Esophagus muscularis mucosa (tissue), 4 donors: ENCODE data around the gene FCRL1.

Source experiments
- EP300 ChIP-seq: sonication (generic); formaldehyde crosslinking; IDR thresholded peaks from one replicate; pipeline ENCODE4 v1.6.1; 2017; ENCODE audit warnings: antibody characterized with exemption
- POLR2A ChIP-seq: fragments of 450-650 bp; IDR thresholded peaks from one replicate; pipeline ENCODE4 v1.6.1; 2017; ENCODE audit warnings: antibody characterized with exemption, moderate library complexity, mild to moderate bottlenecking, low read depth
- TF ChIP-seq, protein P1 (sequence below), 3 experiments: fragments of 200-600 bp in 2 of 3; fragments of 450-650 bp in 1 of 3; sonication (generic) in 2 of 3; IDR thresholded peaks; one replicate each; pipeline ENCODE4 v1.5.1; 2017 to 2019; ENCODE audit warnings: antibody characterized with exemption in 3 of 3, mild to moderate bottlenecking in 2 of 3, moderate library complexity in 1 of 3

DNA sequence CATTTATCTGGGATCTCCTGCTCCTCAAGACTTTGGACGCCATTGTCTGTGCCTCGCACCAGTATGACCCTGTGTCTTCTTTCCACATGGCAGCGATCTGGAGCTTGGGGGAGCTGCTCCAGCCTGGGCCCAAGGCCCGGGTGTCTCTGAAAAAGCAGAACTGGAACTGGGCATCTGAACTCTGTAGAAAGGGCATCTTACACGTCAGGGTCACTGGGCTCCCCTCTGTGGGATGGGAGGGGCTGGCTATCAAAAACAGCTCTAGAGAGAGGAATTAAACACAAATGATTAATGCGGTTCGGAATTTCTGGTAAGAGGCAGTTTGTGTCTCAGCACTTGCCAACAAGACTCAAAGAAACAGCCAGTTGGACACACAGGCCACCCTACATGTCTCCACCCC, 16.1 kb downstream of the FCRL1 start:
- TF ChIP-seq, protein P1, sequence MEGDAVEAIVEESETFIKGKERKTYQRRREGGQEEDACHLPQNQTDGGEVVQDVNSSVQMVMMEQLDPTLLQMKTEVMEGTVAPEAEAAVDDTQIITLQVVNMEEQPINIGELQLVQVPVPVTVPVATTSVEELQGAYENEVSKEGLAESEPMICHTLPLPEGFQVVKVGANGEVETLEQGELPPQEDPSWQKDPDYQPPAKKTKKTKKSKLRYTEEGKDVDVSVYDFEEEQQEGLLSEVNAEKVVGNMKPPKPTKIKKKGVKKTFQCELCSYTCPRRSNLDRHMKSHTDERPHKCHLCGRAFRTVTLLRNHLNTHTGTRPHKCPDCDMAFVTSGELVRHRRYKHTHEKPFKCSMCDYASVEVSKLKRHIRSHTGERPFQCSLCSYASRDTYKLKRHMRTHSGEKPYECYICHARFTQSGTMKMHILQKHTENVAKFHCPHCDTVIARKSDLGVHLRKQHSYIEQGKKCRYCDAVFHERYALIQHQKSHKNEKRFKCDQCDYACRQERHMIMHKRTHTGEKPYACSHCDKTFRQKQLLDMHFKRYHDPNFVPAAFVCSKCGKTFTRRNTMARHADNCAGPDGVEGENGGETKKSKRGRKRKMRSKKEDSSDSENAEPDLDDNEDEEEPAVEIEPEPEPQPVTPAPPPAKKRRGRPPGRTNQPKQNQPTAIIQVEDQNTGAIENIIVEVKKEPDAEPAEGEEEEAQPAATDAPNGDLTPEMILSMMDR (IDR thresholded peaks at IDR 0.05), result no peak
- TF ChIP-seq POLR2A, result no peak
- no peak for TF ChIP-seq EP300
